OCI-M2 (cell line): ENCODE results near the gene SERPINB6.
"Not testable (repeated sequence)": the region's sequence is repeated elsewhere in the genome, so short reads cannot be mapped to it uniquely, and the experiment has no call there.

Source experiments
- DNase-seq: peaks from one replicate; lab custom pipeline; 2025; ENCODE audit not compliant: unreplicated experiment; lab: John Stamatoyannopoulos, UW

The SERPINB6 gene

DNA sequence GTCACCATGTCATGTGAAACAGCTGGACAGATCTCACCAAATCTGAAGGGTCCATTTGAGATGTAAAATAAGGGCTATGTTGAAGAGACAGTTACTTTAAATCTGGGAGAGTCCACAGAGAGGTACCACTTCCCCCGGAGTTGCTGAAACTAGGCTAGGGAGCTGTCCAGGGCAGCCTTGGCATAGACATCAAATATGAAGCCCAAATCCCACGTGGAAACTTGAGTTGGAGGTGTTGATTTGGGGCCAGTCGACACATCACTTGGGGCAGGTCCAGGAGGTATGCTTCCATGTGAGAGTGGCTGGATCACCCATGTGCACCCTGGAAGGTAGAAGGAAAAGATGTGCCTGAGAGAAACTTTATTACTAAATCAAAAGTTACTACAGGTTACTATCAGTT lies 56.2 kb downstream of the SERPINB6 start:
- no peak for DNase-seq

DNA sequence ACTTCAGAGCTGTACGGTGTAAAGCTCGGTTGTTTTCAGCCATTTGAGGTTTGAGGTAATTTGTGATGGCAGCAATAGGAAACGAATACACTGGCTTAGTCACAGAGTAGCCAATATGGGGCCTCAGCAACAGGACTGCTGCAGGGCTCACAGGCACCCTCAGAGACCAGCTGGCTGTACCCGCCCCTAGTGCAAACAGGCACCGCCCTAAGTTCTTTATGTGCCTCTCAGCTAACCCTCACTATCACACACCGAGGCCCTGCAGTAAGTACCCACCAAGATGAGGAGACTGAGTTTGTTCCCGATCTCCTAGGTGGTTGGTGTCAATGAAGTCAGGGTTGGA lies 57.1 kb downstream of the SERPINB6 start:
- no peak for DNase-seq

DNA sequence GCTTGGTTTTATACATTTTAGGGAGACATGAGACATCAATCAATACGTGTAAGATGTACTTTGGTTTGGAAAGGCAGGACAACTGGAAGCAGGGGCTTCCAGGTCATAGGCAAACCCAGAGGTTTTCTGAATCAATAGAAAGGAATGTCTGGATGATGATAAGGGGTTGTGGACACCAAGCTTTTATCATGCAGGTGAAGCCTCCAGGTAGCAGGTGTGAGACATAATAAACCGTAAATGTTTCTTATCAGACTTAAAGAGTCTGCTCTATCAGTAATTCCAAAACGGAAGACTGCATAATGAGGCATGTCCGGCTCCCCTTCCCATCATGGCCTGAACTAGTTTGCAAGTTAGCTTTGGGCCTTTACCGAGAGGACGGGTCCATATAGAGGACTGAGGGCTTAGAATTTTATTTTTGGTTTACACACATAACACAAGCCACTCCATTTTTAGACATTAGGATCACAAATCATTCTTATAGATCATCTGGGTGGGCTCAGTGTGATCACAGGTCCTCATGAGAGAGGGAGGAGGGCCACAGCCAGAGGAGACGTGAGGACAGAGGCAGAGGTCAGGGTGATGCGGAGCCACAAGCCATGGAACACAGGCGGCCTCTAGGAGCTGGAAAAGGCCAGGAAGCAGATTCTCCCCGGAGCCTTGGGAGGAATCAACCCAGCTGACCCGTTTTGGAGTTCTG lies 57.6 kb downstream of the SERPINB6 start:
- DNase-seq = no peak

DNA sequence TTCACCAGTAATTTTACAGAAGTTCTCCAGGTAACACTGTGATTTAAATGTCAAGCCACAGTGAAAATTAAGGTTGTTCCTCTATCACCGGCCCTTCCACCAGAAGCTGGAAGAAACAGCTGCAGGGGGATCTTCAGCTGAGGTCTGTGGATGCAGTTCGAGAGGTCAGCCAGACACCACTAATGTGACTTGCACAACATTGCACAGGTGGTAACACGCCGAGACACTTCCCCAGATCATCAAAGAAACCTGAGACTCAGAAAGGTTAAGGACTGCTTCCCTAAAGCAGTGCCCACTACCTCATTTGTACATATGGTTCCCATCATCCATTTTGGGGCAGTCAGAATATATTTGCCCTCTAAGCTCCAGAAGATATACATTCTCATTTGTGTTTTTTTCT lies 60.2 kb downstream of the SERPINB6 start:
- no peak for DNase-seq

DNA sequence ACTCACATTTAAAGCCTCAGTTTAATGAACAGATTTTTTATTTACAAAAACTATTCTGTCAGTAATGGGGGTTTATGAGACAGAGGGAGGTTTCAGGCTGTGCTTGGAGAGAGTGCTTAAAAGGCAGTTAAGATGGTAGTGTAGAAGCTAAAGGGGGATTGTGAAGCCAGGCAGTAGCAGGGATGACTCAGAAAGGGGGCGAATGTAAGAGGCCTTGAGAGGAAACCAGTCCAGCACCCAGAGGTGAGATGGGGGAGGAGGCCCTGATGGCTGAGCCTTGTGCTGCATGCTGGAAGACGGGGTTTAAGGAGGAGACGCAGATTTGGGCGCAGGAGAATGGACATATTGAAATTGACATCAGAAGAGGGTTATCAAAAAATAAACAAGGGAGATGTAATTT lies 61.6 kb downstream of the SERPINB6 start:
- DNase-seq = no peak

DNA sequence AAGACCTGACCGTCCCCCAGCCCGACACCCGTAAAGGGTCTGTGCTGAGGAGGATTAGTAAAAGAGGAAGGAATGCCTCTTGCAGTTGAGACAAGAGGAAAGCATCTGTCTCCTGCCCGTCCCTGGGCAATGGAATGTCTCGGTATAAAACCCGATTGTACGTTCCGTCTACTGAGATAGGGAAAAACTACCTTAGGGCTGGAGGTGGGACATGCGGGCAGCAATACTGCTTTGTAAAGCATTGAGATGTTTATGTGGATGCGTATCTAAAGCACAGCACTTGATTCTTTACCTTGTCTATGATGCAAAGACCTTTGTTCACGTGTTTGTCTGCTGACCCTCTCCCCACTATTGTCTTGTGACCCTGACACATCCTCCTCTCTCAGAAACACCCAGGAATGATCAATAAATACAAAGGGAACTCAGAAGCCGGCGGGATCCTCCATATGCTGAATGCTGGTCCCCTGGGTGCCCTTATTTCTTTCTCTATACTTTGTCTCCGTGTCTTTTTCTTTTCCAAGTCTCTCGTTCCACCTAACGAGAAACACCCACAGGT lies 62.2 kb downstream of the SERPINB6 start:
- DNase-seq = not testable (repeated sequence)

DNA sequence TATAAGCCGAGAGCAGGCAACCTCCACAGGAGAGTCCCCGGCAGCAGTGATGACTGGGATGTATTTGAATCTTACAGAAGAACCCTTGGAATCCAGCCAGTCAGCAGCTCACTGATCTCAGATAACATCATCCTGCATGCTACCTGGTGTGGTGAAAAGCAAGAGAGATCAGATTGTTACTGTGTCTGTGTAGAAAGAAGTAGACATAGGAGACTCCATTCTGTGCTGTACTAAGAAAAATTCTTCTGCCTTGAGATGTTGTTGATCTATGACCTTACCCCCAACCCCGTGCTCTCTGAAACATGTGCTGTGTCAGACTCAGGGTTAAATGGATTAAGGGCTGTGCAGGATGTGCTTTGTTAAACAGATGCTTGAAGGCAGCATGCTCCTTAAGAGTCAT lies 62.9 kb downstream of the SERPINB6 start:
- not testable (repeated sequence) for DNase-seq

DNA sequence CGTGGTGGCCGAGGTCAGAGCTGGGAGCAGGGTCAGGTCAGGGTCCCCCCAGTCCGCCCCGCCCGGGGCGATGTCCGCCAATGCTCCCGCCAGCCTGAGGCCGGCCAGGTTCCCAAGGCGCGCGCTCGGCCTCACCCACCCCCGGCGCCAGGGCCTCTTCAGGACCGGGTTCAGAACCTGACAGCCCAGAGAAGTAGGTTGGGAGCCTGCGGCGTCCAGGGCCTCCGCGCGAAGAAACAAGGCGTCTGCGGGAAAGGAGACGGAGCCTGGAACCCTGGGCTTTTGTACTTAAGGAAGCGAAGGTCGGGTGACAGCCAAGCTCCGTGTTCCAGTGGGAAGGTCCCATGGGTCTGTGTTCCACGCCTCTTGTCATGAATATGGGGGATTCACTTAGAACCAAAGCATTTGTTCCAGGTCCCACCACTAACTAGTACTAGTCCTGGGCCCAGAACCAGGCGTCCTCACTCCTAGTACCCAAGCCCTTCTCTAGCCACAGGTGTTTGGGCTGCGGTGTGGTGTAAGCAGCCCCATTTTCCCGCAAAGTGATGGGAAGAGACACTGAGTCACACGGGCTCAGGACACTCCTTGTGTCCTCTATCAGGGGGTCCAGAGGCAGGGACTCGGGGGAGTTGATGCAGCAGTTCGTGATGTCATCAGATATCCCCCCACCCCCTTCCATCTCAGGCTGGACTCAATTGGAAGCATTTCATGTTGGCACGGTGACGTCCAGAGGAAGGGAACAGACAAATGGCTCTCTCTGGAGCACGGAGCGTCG lies 67.8 kb downstream of the SERPINB6 start:
- DNase-seq = not testable (repeated sequence)

DNA sequence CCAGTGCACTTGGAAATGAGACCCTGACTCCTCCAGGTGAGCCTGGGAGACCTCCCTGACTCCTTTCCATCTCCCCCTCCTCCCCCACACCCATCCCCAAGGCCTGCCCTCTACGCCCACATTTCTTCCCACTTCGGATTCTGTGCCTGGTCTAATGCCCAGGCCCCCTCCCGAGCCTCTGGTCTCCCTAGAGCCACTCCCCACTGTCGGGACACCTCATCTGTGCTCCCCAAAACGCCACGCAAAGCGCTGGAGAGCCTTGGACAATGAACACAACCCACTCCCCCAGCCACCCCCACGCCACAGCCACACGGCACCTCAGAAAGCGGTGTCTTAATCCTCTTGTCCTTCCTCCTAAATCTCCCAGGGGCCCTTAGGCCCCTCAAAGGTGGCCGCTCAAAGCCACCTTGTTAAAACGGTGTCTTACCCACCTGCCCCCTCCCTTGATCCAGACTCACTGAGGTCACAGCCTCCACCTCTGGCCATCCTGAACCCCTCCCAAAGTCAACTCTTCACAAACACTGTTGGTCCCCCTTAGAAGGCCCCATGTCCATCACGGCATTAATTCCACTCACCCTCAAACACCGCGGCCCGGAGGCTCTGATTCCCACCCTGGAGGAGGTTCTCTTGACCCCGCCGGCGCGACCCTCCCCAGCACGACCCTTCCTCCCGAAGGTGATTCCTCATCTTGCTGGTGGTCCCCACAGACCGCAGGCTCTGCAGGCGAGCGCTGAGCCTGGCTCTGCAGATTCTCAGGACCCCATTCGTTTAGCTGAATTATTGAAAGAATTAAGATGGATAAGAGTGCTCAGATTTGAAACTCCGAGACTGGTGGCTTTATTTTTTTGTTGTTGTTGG lies 69.5 kb downstream of the SERPINB6 start:
- DNase-seq = not testable (repeated sequence)

DNA sequence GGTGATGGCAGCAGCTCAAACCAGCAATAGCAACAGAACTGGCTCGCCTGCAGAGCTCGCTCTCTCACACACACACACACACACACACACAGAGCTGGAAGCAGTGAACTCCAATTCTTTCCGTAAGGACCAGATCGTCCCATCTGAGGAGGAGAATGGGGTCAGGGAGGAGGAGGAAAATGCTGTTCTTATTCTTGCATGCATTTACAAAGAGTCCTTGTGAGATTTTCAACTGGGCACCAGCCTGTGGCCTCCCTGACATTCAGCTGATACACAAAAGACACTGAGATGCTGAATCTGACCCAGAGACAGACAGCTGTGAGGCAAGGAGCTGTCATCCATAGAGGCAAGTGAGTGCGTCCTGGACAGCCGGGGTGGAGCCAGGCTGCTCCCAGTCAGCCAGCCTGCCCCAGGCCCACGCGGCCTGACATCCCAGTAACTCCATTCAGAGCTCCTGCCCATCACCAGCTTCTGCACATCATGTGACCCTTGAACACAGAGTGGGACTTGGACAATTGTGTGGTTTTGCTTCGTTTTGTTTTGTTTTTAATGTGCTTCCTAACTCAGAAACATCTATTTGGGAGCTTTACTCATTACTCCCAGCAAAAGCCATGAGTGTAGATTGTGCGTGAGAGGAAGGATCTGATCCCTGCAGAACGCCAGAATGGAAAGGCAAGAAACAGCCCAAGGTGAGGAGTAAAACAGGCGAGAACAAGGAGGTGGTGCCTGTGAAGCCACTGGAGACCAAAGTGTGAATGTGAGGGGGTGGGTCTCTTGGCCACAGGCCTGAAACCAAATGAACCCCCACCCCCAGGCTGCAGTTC lies 70.3 kb downstream of the SERPINB6 start:
- DNase-seq = no peak

DNA sequence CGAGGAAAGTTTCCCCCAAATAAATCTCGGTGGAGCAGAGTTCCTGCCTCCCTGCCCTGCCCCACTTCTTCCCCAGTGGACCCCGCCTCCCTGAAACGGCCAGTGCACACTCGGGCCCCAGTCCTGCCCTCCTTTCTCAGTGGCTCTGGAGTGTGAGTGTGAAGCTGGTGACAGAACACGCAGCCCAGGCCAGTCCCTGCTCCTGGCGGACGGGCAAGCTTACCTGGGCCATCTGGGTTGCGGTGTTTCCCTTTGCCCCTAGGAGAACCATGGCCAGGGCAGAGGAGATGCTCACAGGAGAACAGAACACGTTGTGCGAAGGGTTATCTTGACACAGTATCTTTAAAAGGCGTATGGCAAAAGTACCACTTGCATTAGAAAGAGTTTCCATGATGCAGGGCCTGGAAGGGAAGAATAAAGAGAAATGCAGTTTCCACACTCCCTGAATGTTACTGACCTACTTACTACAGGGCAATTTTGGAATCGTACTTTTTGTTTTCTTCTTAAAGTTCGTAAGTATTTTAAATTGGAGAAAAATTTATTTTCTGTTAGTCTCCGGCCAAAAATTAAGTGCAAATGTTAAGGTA lies 71.1 kb downstream of the SERPINB6 start:
- DNase-seq = no peak

DNA sequence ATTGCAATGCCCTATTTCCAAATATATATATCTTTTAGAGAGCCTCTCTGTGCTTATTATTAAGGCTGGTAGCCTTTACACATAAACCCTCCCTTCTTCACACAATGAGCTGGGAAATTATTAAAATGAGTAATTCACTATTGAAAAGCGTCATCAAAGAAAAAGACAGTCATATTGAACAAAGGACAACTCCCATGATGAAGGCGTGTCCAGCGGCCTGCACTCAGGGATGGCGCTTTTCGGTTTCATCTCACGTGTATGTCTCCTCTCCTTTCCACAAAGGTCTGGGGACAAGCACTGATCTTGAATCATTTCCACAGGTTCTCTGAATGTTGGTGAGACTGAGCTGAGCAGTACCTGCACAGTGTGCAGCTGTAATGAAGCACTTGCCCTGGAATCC lies 71.8 kb downstream of the SERPINB6 start:
- DNase-seq = no peak
